HCT116 (cell line): ENCODE results near the gene CDC42EP4.

ENCODE experiments used
- CTCF ChIP-seq, 3 experiments: fragments of 200-600 bp in 1 of 3; sonication (generic) in 1 of 3; IDR thresholded peaks in 2 of 3; conservative IDR thresholded peaks in 1 of 3; 2 replicates each; pipeline ENCODE4 v1.5.1; 2012 to 2017; ENCODE audit warnings: low read depth in 2 of 3, low read length in 2 of 3, antibody characterized with exemption in 1 of 3, borderline replicate concordance in 1 of 3, control low read depth in 1 of 3, mild to moderate bottlenecking in 1 of 3, mixed read lengths in 1 of 3, mixed run types in 1 of 3, moderate library complexity in 1 of 3; ENCODE audit not compliant: insufficient read depth in 1 of 3
- ELF1 ChIP-seq: IDR thresholded peaks from 2 replicates; pipeline ENCODE4 v1.6.1; 2012; ENCODE audit warnings: low read depth, borderline replicate concordance
- EZH2 ChIP-seq: fragments of 200-600 bp; sonication (generic); IDR thresholded peaks from 2 replicates; pipeline ENCODE4 v1.6.1; 2017; ENCODE audit warnings: antibody characterized with exemption, mixed run types
- FOSL1 ChIP-seq: IDR thresholded peaks from 2 replicates; pipeline ENCODE4 v1.6.1; 2012; ENCODE audit warnings: low read depth
- TF ChIP-seq, protein P1 (sequence below): IDR thresholded peaks from 2 replicates; pipeline ENCODE4 v1.6.1; 2012

- no peak for TF ChIP-seq CTCF (IDR thresholded peaks at IDR 0.05 in 2 of 3, conservative IDR thresholded peaks at IDR 0.05 in 1 of 3; ENCODE audit: borderline replicate concordance in 1 of 3, insufficient read depth in 1 of 3, low read depth in 2 of 3, low read length in 2 of 3)
- no peak for TF ChIP-seq FOSL1
- no peak for TF ChIP-seq EZH2
- TF ChIP-seq, protein P1, sequence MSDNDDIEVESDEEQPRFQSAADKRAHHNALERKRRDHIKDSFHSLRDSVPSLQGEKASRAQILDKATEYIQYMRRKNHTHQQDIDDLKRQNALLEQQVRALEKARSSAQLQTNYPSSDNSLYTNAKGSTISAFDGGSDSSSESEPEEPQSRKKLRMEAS, result no peak
- no peak for TF ChIP-seq ELF1
Observed at GRCh38 chr17:73288534-73289302, 23.1 kb downstream of the CDC42EP4 start.
